GM21447 (cell line): ENCODE measurements around the gene CCAR1.
"Not testable (repeated sequence)": the region's sequence is repeated elsewhere in the genome, so short reads cannot be mapped to it uniquely, and the experiment has no call there.

ENCODE experiments used
- ATAC-seq: cut with Tn5 transposase; IDR thresholded peaks from one replicate; pipeline ENCODE4 v1.9.1; 2021; ENCODE audit not compliant: unreplicated experiment

Gene CCAR1

GRCh38 chr10:68759223-68759863 is 38.3 kb downstream of the CCAR1 start:
- ATAC-seq, result no peak

GRCh38 chr10:68759967-68760366 is 38.9 kb downstream of the CCAR1 start:
- no peak for ATAC-seq

- not testable (repeated sequence) for ATAC-seq
Measured at GRCh38 chr10:68767407-68767806, 46.4 kb downstream of the CCAR1 start.

GRCh38 chr10:68781613-68782574 is 60.9 kb downstream of the CCAR1 start:
- ATAC-seq, result no peak

- ATAC-seq, result no peak
Measured at GRCh38 chr10:68784476-68784875, 63.4 kb downstream of the CCAR1 start.

GRCh38 chr10:68787813-68788212 is 66.8 kb downstream of the CCAR1 start:
- no peak for ATAC-seq

- ATAC-seq, result no peak
Measured at GRCh38 chr10:68790476-68790875, 69.4 kb downstream of the CCAR1 start.

- ATAC-seq, result no peak
Measured at GRCh38 chr10:68792115-68792514, 71.1 kb downstream of the CCAR1 start.

GRCh38 chr10:68795886-68796532 is 75.0 kb downstream of the CCAR1 start:
- no peak for ATAC-seq

- ATAC-seq, result no peak
Measured at GRCh38 chr10:68796605-68797004, 75.6 kb downstream of the CCAR1 start.

- ATAC-seq, result no peak
Measured at GRCh38 chr10:68800211-68800610, 79.2 kb downstream of the CCAR1 start.

GRCh38 chr10:68804692-68805091 is 83.7 kb downstream of the CCAR1 start:
- no peak for ATAC-seq

- not testable (repeated sequence) for ATAC-seq
Measured at GRCh38 chr10:68810830-68811229, 89.8 kb downstream of the CCAR1 start.

- no peak for ATAC-seq
Measured at GRCh38 chr10:68811314-68812009, 90.4 kb downstream of the CCAR1 start.

GRCh38 chr10:68812420-68812819 is 91.4 kb downstream of the CCAR1 start:
- no peak for ATAC-seq

- ATAC-seq, result no peak
Measured at GRCh38 chr10:68813559-68813958, 92.5 kb downstream of the CCAR1 start.

GRCh38 chr10:68816796-68817412 is 95.9 kb downstream of the CCAR1 start:
- ATAC-seq, result no peak

GRCh38 chr10:68820359-68820758 is 99.3 kb downstream of the CCAR1 start:
- not testable (repeated sequence) for ATAC-seq

- not testable (repeated sequence) for ATAC-seq
Measured at GRCh38 chr10:68822626-68823025, 101.6 kb downstream of the CCAR1 start.

GRCh38 chr10:68826764-68827591 is 105.9 kb downstream of the CCAR1 start, which contains the start of gene STOX1:
Gene STOX1, plus strand, starts transcription at chr10:68827531. Its CDS starts 93 bp downstream, at chr10:68827624.
- peak; percentile 60 for ATAC-seq
